ENCODE measurements around the gene GZF1.

Gene GZF1

DNA sequence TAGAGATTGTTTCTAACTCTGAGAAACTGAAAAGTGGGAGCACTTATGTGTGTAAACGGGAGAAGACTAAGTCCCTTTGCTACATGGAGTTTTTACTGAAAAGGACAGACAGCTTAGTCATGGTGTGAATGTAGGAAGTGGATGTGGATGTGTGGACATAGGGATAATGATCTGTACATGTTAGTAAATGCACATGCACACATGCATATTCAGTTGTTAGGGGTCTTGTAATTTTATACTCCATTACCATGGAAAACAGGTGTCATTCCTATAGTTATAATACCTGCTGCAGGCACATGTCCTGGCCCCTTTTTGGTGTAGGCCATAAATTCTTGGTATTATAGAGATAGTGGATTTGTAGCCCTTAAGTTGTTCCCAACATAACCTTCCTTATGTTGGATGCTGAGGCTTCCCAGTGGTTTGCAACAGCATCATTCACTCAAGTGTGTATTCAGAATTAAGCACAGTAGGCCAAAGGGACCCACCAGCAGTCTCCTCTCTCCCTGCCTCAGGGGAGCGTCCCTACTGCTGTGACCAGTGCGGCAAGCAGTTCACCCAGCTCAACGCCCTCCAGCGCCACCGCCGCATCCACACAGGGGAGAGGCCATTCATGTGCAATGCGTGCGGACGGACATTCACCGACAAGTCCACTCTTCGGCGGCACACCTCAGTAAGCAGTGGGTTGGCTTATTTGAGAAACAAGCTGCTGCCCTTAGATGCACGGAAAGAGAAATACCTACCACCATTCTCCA is 7.3 kb downstream of the GZF1 start:
- no peak for DNase-seq (ENCODE audit: low read depth in 1 of 2, low spot score in 1 of 2)

DNA sequence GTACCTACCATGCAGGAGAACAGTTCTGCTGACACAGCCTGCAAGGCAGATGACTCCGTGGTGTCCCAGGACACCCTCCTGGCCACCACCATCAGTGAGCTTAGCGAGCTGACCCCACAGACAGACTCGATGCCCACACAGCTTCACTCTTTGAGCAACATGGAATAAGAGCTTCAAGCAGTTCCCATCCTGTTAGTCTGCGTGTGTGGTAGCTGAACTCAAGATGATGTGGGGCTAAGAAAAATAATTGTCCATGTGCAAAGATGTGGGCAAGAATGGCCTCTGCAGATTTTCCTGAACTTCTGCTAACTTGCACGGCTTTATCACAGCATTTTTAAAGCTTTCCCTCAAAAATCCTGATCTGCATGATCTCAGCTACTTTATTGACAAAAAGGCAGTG is 8.3 kb downstream of the GZF1 start:
- no peak for DNase-seq (ENCODE audit: low read depth in 1 of 2, low spot score in 1 of 2)

DNA sequence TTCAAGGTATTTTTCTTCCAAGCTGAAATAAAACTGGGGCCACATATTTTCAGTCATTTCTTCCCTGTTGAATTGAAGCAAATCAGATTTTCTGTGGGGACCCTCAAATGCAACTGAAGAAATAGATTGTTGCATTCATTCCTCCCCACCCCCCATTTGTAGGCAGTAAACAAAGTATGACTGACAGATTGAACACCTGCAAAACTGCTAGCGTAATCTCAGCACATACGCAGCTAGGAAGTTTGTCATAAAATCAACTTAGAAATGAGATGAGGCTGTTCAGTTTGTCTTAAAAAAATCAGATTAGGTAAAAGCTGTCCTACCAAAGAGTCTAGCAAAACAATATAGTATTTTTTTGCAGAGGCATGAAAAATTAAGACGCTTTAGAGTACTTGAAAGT is 8.9 kb downstream of the GZF1 start:
- DNase-seq (ENCODE audit: low read depth in 1 of 2, low spot score in 1 of 2) = no peak

DNA sequence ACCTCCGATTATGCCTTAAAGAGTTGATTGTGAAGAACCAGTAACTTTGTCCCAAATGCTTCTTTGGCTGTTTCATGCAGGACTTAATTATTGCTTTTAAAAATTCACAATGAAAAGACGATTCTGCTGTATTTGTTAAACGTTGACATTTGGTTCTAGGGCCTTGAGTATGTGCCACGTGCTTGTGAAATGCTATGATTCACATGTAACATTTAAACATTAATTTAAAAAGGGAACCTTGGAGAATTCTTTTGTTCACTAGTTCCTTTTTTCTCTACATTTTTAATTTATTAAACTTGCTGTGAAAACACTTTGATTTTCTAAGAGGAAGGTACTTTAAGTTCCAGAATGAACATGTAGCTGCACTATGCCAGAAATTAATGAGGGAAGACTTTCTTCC is 9.5 kb downstream of the GZF1 start:
- DNase-seq (ENCODE audit: low read depth in 1 of 2, low spot score in 1 of 2) = no peak

DNA sequence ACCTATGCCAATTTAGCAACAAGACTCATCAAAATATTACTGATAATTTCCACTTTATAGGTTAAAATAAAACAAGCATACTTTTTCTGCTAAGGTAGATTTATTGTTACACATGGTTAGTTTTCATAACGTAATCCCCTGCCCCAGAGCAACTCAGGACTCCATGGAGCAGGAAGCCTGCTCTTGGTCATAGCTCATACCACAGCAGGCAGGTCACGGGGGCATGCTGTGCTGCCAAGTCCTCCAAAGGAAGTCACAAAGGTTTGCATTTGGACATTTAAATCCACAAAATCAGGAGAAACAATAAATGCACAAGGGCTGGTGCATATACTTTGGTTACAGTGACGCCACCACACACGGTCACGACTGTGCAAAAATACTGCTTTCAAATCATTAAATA is 12.5 kb downstream of the GZF1 start:
- no peak for DNase-seq (ENCODE audit: low read depth in 1 of 2, low spot score in 1 of 2)

DNA sequence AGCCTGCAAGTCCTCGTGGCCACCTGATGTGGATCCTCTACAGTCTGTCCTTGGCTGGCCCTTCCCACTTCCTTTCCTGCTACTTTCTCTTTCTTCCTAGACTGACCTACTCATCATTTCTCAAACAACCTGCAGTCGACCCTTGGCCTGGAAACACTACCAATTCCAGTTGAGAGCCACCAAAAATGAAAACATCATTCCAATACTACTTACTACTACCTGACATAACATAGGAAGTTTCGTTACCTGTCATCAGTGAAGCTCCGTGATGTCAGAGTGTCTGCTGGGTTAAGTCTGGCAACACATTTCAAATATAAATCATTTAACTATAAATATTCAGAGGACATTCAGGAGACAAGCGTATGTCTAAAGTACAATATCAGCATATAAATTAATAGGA is 13.8 kb downstream of the GZF1 start:
- DNase-seq (ENCODE audit: low read depth in 1 of 2, low spot score in 1 of 2) = no peak

DNA sequence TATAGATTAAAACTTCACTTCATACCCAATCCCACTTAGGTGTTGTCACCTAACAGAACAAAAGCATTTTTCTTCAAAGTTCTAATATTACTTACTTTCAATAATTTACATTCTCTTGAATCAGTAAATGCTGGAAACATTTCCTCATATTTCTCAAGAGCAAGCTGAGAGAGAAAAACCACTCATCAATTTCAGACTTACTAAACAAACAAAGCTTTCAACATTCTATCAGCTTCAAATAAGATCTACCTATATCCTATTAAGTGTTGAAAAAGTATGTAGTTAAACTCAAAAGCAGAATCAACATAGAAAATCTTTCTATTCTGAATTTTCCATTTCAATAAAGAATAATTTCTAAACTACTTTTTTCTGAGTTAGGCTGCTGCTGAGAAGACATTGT is 17.8 kb downstream of the GZF1 start:
- no peak for DNase-seq (ENCODE audit: low read depth in 1 of 2, low spot score in 1 of 2)

DNA sequence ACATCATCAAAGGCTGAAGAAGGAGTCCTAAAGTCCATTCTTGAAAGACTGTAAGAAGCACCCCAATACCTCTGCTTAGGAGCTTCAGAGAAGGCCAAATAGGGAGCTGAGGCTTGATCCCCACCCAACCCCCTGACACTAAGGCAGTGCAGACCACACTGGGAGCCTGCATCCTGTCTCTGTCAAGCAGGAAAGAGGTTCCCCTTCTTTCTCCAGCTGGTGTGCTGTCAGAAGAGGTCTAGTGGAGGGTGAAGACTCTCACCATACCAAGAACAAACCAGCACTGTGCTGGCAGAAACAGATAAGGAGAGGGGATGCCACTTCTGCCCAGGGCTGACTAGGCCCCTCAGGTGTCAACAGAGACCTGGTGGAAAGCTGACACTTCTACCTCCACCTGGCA is 19.9 kb downstream of the GZF1 start:
- no peak for DNase-seq (ENCODE audit: low read depth in 1 of 2, low spot score in 1 of 2)

DNA sequence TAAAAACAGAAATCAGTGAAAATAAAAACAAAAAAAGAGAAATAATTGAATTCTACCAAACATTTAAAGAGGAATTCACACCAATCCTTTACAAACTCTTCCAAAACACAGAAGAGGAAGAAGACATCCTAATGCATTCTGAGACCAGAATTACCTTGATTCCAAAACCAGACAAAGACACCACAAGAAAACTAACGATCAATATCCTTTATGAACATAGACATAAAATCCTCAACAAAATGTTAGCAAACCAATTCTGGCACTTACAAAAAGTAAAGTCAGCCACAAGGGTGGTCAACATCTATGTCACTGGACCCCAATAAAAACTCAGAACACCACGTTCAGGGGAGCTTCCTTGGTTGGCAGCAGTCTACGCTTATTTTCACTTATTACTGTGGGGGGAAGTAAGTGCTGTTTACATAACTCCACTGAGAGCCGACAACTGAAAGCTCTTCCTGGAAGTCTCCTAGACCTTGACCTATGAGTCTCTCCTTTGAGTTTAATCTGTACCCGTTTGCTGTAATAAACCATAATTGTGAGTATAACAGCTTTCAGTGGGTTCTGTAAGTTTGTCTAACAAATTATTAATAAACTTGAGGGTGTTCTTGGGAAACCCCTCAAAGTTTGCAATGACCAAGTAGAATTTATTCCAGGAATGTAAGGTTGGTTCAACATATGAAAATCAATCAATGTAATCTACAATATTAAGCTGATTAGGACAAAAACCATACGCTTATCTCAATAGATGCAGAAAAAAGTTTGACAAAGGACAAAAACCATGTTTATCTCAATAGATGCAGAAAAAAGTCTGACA is 24.5 kb downstream of the GZF1 start:
- DNase-seq (ENCODE audit: low read depth in 1 of 2, low spot score in 1 of 2) = no peak

DNA sequence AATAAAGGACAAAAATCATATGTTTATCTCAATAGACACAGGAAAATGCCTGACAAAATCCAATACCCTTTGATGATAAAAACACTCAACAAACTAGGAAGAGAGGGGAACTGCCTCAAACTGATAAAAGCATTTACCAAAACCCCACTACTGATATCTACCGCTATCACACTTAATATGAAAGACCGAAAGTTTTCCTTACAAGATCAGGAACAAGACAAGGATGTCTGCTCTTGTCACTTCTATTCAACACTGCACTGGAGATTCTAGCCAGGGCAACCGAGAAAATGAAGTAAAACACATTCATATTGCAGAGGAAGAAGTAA is 25.1 kb downstream of the GZF1 start:
- DNase-seq (ENCODE audit: low read depth in 1 of 2, low spot score in 1 of 2) = no peak

DNA sequence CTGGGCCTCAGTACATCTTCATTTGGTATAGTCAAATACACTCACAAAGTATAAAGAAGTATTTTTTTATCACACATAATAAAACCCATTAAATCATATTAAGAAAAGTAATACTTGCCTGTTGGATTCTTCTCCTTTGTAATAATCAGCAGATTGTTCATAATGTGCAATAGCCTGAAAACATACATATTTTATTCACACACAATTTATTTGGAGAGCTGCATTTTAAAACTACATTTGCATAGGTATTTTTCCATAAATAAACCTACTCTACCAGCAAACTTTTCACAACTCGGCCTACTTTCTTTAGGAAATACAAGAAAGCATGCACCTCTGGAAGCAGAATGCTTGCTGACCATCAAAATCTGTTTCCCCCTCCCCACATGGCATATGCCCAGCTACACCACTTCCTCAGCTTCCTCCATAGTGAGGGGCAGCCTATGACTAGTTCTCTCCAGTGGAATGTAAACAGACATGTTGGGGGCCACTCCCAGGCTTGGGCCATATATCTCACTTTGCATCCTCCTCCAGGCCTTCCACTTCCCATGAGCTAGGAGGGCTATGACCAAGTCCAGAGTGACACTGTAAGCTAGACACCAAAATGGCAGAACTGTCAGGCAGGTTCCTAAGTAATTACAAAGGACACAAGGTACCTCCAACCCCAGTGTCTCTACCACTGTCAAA is 28.3 kb downstream of the GZF1 start:
- no peak for DNase-seq (ENCODE audit: low read depth in 1 of 2, low spot score in 1 of 2)

DNA sequence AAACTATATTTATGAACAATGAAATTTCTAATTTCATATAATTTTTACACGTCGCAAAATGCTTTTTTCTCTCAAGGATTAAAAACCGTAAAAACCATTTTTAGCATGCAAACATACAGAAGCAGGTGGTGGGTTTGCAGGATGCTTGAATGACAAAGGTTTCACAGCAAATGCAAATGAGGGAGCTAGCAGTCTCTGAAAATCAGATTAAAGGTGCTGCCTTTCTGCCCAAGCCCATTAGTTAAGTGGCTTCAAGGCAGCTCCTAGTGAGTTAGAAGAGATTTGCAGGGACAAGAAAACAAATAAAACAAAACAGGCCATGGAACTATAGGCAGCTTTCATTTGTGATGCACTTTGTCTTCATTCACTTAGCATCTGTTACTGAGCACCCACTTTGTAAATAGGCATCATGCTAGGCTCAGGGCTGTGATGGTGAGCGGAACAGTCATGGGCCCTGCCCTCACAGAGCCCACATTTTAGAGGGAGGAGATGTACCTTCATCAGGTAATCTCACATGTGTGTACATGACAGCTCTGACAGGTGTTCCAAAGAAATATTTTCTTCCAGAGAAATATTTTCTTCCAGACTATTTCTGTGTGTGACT is 29.8 kb downstream of the GZF1 start:
- no peak for DNase-seq (ENCODE audit: low read depth in 1 of 2, low spot score in 1 of 2)

DNA sequence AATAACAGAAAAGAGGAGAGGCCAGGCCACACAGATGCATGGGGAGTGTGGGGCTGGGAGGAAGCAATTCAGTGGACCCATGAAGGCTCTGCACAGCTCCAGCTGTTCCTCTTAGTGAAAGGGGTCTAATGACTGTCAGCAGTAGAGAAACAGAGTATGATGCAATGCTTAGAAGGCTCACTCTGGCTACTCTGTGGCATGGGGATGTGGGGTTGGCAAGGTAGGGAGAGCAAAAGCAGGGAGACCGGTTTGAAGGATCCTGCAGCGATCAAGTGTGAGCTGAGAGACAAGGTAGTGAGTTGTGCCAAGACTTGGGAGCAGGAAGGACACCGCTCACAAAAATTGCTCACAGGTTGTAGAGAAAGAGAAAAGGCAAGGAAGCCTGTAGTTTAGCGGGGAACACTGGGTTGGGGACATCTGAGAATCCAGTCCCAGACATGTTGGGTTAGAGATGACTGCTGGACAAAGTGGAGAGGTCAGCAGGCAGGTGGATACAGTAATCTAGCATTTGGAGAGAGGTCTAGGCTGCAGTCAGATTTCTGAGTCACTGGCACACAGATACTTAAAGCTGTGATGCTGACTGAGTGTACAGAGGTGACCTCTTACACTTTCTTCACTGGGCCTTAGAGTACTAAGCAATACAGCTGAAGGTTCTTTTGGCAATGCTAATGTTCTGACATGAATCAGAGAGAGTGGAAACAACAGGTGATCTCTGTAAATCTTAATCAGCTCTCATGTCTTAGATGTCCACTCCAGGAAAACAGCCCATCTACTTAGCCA is 32.2 kb downstream of the GZF1 start:
- DNase-seq (ENCODE audit: low read depth in 1 of 2, low spot score in 1 of 2) = no peak

DNA sequence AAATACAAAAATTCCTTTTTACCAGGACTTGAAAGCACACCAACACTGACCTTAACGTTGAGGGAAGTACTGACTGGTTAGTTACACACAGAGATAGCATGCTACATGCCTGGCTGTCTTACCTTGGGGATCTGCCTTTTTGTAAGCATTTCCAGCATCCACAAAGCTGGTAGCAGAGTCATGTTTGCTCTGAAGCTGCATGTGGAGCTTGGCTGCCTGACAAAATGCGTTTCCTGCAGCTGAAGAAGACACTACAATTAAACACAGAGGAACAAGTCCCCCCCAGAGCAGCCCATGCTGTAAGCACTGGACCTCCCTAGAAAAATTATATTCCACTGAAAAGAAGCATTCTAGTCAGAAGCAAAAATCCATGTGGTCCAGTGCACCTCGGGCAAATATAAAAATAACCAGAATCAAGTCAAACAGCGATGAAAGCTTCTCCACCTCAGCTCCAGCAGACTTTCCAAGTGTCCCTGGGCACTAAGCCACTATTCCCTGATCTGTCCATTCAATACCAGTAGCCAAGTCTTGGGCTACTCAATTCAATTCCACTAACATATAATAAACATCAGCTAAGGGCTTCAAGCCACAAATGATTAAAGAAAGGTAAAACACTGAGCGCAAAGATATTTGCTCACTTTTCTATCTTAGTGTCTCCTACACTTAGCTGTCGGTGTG is 35.1 kb downstream of the GZF1 start:
- no peak for DNase-seq (ENCODE audit: low read depth in 1 of 2, low spot score in 1 of 2)

DNA sequence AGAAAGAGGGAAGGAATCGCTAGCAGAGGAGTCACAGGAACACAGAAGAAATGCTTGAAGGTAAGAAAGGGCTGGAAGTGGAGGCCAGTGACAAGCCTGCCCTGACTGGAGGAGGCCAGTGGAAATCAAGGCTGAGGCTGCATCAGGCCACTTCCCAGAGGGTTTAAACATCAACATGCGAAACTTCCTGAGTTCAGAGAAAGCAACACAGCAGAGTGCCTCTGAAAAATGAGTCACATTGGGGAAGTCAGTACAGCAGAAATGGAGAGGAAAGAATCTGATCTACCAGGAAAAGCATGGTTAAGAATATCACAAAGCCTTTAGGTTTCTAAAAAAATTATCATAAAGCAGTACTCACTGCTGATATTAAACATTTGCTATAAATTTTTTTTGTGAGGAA is 36.0 kb downstream of the GZF1 start:
- DNase-seq (ENCODE audit: low read depth in 1 of 2, low spot score in 1 of 2) = no peak

DNA sequence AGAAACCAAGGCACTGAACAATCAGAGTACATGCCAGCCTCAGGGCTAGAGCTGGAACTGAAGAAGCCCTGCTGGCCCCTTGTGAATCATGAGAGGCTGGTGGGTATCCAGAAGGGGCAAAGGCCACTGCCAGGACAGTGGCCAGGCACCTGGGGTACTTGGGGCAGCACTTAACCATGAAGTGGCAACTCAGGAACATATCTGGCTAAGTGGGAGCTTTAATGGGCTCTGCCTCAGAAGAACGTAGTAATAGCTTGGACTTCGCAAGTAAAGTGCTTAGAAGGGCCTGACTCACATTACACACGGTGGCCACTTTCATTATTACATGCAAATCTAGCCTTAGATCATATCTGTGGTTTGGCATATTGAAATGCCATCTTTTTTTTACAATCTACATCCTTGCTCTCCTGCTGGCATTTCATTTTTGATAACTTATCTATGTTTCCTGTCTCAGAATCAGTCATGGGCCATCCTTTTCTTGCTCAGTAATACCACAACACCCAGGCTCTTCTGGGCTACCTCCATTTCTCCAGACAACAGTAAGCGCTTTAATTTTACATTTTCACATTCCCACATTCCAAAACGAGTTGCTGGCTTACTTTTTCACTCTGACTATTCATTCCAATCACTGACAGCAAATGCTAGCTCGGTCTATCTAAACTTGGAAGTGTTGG is 37.7 kb downstream of the GZF1 start:
- DNase-seq (ENCODE audit: low read depth in 1 of 2, low spot score in 1 of 2) = no peak

DNA sequence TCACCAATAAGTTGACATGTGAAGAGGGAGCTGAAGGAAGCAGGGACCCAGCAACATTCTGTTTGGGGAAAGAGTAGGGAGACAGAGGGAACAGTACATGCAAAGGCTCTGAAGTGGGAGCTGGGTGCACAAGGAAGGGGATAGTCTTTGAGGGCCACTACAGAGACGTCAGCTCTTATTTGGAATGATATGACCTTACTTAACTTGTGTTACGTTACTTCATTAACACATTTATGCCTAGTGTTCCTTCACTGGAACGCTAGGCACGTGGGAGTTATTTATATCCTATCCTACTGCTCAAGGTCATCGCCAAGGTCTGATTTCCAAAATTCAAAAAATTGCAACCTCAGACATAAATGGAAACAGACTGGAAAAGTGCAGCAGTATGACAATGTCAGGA is 39.1 kb downstream of the GZF1 start:
- DNase-seq (ENCODE audit: low read depth in 1 of 2, low spot score in 1 of 2) = no peak

DNA sequence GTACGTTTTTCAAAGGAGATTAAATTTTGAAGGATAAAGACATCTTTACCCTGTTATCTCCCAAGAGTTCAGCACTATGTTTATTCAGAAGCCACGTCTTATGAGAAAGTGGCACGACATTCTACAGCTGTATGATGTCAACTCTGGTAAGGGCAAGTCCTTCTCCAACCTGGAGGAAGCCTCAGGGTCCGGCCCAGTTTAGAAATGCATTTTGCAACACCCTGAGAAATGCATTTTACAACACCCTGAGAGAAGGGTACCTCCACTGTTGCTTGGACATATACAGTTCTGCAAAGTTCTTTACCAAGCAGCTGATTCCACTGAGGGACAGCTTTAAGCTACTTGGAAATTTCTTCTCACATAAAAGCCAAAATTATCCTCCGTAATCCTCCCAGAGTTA is 41.8 kb downstream of the GZF1 start:
- no peak for DNase-seq (ENCODE audit: low read depth in 1 of 2, low spot score in 1 of 2)

DNA sequence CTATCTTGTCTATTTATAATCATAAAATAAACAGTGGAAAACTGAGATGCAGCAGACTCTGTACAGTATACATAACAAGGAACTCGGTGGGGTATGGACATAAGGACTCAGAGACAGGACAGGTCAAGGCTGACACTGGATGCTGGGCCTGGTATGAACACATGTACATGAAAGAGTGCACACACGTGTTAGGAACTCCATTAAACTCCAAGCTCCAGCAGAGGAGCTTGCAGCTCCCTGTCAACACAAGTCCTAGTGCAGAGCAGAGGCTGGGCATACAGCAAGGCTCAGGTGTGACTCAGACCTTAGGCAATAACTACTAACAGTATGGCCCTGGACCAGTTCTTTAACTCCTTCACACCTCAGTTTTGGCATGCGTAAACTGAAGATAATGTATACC is 42.2 kb downstream of the GZF1 start:
- no peak for DNase-seq (ENCODE audit: low read depth in 1 of 2, low spot score in 1 of 2)

DNA sequence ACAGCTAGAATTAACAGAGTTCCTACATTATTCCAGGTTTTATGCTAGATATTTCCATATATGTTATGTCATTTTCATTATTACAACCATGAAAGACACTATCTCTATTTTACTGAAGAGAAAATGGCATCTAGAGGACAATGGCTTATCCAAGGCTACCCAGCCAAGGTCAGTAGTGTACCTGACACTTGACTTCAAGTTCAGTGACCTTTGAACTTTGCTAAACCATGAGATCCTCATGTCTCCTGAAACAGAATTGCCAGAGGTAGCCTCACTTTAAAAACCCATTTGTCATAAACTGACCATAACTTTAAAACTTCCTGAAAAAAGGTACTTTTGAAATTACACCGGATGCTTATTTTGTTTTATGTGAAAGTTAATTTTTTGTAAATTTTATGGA is 44.9 kb downstream of the GZF1 start:
- no peak for DNase-seq (ENCODE audit: low read depth in 1 of 2, low spot score in 1 of 2)
